Testis (tissue), 3 donors: ENCODE data around the gene DNER. TPM values are rescaled to one million over a fixed set of nuclear protein-coding genes. Genes with fewer than 3 reads are reported as not detected.

Source experiments
- DNase-seq: peaks from one replicate; pipeline ENCODE4 v3.0.0-alpha.2; 2019
- H3K27ac ChIP-seq, 2 donors: fragments of 200-600 bp; sonication (generic); one replicate each; pipeline ENCODE4 v1.5.1; 2019
- H3K27me3 ChIP-seq: fragments of 200-600 bp; sonication (generic); one replicate; pipeline ENCODE4 v1.5.1; 2019
- H3K36me3 ChIP-seq: fragments of 200-600 bp; sonication (generic); one replicate; pipeline ENCODE4 v1.5.1; 2017; ENCODE audit warnings: low read depth; ENCODE audit errors: missing control alignments
- H3K4me1 ChIP-seq: fragments of 200-600 bp; sonication (generic); one replicate; pipeline ENCODE4 v1.5.1; 2019
- H3K4me3 ChIP-seq, 2 donors: fragments of 200-600 bp; sonication (generic); one replicate each; pipeline ENCODE4 v1.5.1; 2017 to 2019
- H3K9me3 ChIP-seq: fragments of 200-600 bp; sonication (generic); one replicate; pipeline ENCODE4 v1.5.1; 2017
- CTCF ChIP-seq, 3 experiments: fragments of 450-650 bp in 2 of 3; fragments of 200-600 bp in 1 of 3; sonication (generic) in 1 of 3; IDR thresholded peaks; one replicate each; pipeline ENCODE4 v1.5.1; 2016 to 2019; ENCODE audit warnings: antibody characterized with exemption in 3 of 3, mild to moderate bottlenecking in 2 of 3, moderate library complexity in 1 of 3
- POLR2A ChIP-seq: fragments of 450-650 bp; IDR thresholded peaks from one replicate; pipeline ENCODE4 v1.6.1; 2017; ENCODE audit warnings: antibody characterized with exemption, mild to moderate bottlenecking, moderate library complexity
- WGBS, 2 donors: methylation state at CpG; one replicate each; pipeline ENCODE4 v1.1.5; 2018; 5-methylcytosine and 5-hydroxymethylcytosine counted together
- intact Hi-C: fragments of 100-400 bp; cut with DNase I; formaldehyde crosslinking; loops from one replicate; pipeline ENCODE4 v1.15.1; 2023; ENCODE audit warnings: low total_unique reads
- polyA plus RNA-seq: library from polyadenylated mRNA; stranded (reverse); fragments of 350-450 nt; fragmentation: Illumina TruSeq; extraction: RNeasy Lipid Tissue Mini Kit (QIAGEN cat#74804); gene quantifications from one replicate; pipeline ENCODE4 v1.2.3, GENCODE V29; 2014; ENCODE audit warnings: low read depth, low replicate concordance; ENCODE audit not compliant: insufficient read depth
- total RNA-seq, 2 donors: library from RNA; depleted of rRNA; stranded (reverse); fragments of >200 nt; gene quantifications; one replicate each; pipeline ENCODE4 v1.2.3, GENCODE V29; 2016

DNER gene
- total and polyA plus RNA-seq, 3 donors from 2014 or later, result 2.0 to 4.8 (median 2.9) TPM

DNA sequence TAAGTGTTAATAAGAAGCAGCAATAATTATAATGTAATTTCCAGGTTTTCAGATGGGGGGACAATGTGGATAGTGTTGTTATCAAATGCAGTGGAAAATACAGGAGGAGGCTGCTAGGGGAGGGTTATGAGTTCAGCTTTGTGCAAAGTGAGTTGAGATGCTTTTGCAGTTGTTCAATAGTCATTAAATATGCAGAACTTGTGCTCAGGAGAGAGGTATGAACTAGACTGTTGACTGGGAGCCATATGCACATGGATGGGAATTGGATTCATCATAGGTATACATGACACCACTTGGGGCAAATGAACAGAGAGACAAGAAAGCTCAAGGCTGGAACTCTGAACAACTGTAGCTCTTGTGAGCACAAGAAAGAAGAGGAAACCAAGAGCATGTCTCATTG lies 261.1 kb downstream of the DNER start:
- no peak overlapping the region for H3K27ac ChIP-seq
- no peaks in the 10 kb centered on the region for H3K9me3 ChIP-seq
- DNase-seq, result no peak
- no peaks in the 10 kb centered on the region for H3K36me3 ChIP-seq
- intact Hi-C loops, result no loop called here
- H3K27me3 ChIP-seq, result no peaks in the 10 kb centered on the region
- no peaks in the 10 kb centered on the region for H3K4me1 ChIP-seq
- TF ChIP-seq POLR2A (no peak), CTCF (IDR thresholded peaks at IDR 0.05) (no peak)
- H3K4me3 ChIP-seq, result no peak overlapping the region

DNA sequence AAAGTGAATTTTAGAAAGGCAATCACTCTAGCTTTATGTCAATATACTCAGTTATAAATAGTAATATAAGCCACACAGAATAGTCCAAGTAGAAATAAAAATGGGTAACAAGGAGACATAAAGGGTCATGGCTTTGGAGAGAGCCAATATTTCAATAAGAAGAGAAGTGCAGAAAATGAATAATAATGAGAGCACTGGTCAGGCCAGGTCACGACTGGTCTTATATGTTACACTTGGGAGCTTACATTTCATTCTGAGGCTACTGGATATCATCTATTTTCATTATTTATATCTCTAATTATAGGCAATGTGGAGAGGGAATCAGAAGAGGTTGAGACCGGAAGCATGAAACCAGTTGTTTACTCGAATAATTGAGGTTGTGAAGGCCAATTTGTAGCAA lies 262.5 kb downstream of the DNER start:
- Histone ChIP-seq H3K36me3 (no peaks in the 10 kb centered on the region), H3K9me3 (no peaks in the 10 kb centered on the region), H3K4me3 (no peak overlapping the region), H3K27ac (no peak overlapping the region), H3K4me1 (no peaks in the 10 kb centered on the region), H3K27me3 (no peaks in the 10 kb centered on the region)
- intact Hi-C loops, result no loop called here
- no peak for TF ChIP-seq POLR2A
- TF ChIP-seq CTCF (IDR thresholded peaks at IDR 0.05), result no peak
- 93 to 94% methylated on average over 3 of the region's 3 CpGs for WGBS, 2 donors
- no peak for DNase-seq

- Histone ChIP-seq H3K27me3 (no peaks in the 10 kb centered on the region), H3K4me3 (no peak overlapping the region), H3K9me3 (no peaks in the 10 kb centered on the region), H3K36me3 (no peaks in the 10 kb centered on the region), H3K27ac (peak overlapping the region in 1 of 2 donors; percentile 81), H3K4me1 (peaks cover 25% of the 10 kb centered on the region)
- WGBS, 2 donors, result 95 to 97% methylated on average over 12 of the region's 12 CpGs
- intact Hi-C loops, result no loop called here
- no peak for TF ChIP-seq POLR2A
- no peak for TF ChIP-seq CTCF (IDR thresholded peaks at IDR 0.05)
- no peak for DNase-seq
Measured at GRCh38 chr2:229447227-229447626, 267.1 kb downstream of the DNER start.

GRCh38 chr2:229446350-229446749 lies 268.0 kb downstream of the DNER start:
- no peak overlapping the region for H3K4me3 ChIP-seq

More at GRCh38 chr2:229446350-229446749, 268.0 kb downstream of the DNER start:
- TF ChIP-seq POLR2A (no peak), CTCF (IDR thresholded peaks at IDR 0.05) (no peak)
- no peaks in the 10 kb centered on the region for H3K27me3 ChIP-seq
- DNase-seq, result no peak
- peak overlapping the region; percentile 81 to 87 for H3K27ac ChIP-seq
- H3K4me1 ChIP-seq, result peaks cover 25% of the 10 kb centered on the region
- intact Hi-C loops, result no loop called here
- no peaks in the 10 kb centered on the region for H3K9me3 ChIP-seq
- no peaks in the 10 kb centered on the region for H3K36me3 ChIP-seq
- WGBS, 2 donors, result 67 to 78% methylated on average over 6 of the region's 6 CpGs
